Uterus (tissue), 2 donors: ENCODE measurements around the gene DDC.
"Not testable (repeated sequence)": the region's sequence is repeated elsewhere in the genome, so short reads cannot be mapped to it uniquely, and the experiment has no call there.

Experiments used
- POLR2A ChIP-seq, 2 donors: fragments of 450-650 bp; IDR thresholded peaks; one replicate each; pipeline ENCODE4 v1.6.1; 2016; ENCODE audit warnings: antibody characterized with exemption in 2 of 2, mild to moderate bottlenecking in 1 of 2, moderate library complexity in 1 of 2
- TF ChIP-seq, protein P1 (sequence below), 4 experiments: fragments of 200-600 bp in 2 of 4; fragments of 450-650 bp in 2 of 4; sonication (generic) in 2 of 4; IDR thresholded peaks; one replicate each; pipeline ENCODE4 v1.5.1; 2016 to 2019; ENCODE audit warnings: antibody characterized with exemption in 4 of 4, mild to moderate bottlenecking in 2 of 4, moderate library complexity in 1 of 4

DNA sequence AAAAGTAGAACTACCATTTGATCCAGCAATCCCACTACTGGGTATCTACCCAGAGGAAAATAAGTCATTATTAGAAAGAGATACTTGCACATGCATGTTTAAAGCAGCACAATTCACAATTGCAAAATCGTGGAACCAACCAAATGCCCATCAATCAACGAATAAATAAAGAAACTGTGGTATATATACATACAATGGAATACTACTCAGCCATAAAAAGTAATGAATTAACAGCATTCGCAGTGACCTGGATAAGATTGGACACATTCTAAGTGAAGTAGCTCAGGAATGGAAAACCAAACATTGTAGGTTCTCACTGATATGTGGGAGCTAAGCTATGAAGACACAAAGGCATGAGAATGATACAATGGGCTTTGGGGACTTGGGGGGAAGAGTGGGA, 45.9 kb downstream of the DDC start:
- TF ChIP-seq, protein P1, sequence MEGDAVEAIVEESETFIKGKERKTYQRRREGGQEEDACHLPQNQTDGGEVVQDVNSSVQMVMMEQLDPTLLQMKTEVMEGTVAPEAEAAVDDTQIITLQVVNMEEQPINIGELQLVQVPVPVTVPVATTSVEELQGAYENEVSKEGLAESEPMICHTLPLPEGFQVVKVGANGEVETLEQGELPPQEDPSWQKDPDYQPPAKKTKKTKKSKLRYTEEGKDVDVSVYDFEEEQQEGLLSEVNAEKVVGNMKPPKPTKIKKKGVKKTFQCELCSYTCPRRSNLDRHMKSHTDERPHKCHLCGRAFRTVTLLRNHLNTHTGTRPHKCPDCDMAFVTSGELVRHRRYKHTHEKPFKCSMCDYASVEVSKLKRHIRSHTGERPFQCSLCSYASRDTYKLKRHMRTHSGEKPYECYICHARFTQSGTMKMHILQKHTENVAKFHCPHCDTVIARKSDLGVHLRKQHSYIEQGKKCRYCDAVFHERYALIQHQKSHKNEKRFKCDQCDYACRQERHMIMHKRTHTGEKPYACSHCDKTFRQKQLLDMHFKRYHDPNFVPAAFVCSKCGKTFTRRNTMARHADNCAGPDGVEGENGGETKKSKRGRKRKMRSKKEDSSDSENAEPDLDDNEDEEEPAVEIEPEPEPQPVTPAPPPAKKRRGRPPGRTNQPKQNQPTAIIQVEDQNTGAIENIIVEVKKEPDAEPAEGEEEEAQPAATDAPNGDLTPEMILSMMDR (IDR thresholded peaks at IDR 0.05): not testable (repeated sequence)
- not testable (repeated sequence) for TF ChIP-seq POLR2A (IDR thresholded peaks at IDR 0.05)
